SK-N-SH treated with all-trans-retinoic acid at 6 μM for 48 hours (cell line): ENCODE measurements around the gene NEK4.

ENCODE experiments used
- CSDC2 ChIP-seq: fragments of 250-450 bp; sonication (Bioruptor Pico); IDR thresholded peaks from 2 replicates; pipeline ENCODE4 v1.5.0; 2020; ENCODE audit warnings: mild to moderate bottlenecking, moderate library complexity
- GLIS3 ChIP-seq: fragments of 250-450 bp; sonication (Bioruptor Pico); IDR thresholded peaks from 2 replicates; pipeline ENCODE4 v1.5.0; 2020; ENCODE audit warnings: mild to moderate bottlenecking, moderate library complexity
- TCF4 ChIP-seq: fragments of 250-450 bp; sonication (Bioruptor Pico); IDR thresholded peaks from 2 replicates; pipeline ENCODE4 v1.8.0; 2021; ENCODE audit warnings: mild to moderate bottlenecking, moderate library complexity, borderline replicate concordance
- ZFP3 ChIP-seq: fragments of 250-450 bp; sonication (Bioruptor Pico); IDR thresholded peaks from 2 replicates; pipeline ENCODE4 v1.5.0; 2020; ENCODE audit warnings: mild to moderate bottlenecking, moderate library complexity
- TF ChIP-seq, protein P1 (sequence below): fragments of 250-450 bp; sonication (Bioruptor Pico); IDR thresholded peaks from 2 replicates; pipeline ENCODE4 v1.8.0; 2020; ENCODE audit warnings: mild to moderate bottlenecking, moderate library complexity, borderline replicate concordance
- TF ChIP-seq, protein P2 (sequence below): fragments of 250-450 bp; sonication (Bioruptor Pico); IDR thresholded peaks from 2 replicates; pipeline ENCODE4 v1.5.0; 2020; ENCODE audit warnings: mild to moderate bottlenecking, moderate library complexity

DNA sequence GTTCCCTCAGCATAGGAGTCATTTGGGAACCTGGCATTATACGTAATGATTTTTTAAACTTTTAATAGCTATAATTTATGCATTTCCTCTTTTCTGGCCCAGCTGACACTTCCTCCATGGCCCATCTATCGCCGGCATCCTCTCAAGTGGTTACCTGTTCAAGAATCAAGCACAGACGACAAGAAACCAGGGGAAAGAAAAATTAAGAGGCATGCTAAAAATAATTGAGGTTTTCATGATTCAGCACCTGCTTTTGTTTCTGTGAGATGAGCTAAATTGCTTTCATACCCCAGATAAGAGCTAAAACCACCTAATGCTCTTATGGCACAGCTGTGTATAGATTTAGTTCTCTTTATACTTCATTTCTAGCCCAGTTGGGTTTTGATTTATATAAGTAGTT, 63.2 kb downstream of the NEK4 start:
- TF ChIP-seq TCF4 (CRISPR knock-in tag) (no peak), GLIS3 (CRISPR knock-in tag) (no peak), ZFP3 (CRISPR knock-in tag) (no peak), CSDC2 (CRISPR knock-in tag) (no peak)
- TF ChIP-seq, protein P1, sequence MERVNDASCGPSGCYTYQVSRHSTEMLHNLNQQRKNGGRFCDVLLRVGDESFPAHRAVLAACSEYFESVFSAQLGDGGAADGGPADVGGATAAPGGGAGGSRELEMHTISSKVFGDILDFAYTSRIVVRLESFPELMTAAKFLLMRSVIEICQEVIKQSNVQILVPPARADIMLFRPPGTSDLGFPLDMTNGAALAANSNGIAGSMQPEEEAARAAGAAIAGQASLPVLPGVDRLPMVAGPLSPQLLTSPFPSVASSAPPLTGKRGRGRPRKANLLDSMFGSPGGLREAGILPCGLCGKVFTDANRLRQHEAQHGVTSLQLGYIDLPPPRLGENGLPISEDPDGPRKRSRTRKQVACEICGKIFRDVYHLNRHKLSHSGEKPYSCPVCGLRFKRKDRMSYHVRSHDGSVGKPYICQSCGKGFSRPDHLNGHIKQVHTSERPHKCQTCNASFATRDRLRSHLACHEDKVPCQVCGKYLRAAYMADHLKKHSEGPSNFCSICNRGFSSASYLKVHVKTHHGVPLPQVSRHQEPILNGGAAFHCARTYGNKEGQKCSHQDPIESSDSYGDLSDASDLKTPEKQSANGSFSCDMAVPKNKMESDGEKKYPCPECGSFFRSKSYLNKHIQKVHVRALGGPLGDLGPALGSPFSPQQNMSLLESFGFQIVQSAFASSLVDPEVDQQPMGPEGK (CRISPR knock-in tag) = no peak
- TF ChIP-seq, protein P2, sequence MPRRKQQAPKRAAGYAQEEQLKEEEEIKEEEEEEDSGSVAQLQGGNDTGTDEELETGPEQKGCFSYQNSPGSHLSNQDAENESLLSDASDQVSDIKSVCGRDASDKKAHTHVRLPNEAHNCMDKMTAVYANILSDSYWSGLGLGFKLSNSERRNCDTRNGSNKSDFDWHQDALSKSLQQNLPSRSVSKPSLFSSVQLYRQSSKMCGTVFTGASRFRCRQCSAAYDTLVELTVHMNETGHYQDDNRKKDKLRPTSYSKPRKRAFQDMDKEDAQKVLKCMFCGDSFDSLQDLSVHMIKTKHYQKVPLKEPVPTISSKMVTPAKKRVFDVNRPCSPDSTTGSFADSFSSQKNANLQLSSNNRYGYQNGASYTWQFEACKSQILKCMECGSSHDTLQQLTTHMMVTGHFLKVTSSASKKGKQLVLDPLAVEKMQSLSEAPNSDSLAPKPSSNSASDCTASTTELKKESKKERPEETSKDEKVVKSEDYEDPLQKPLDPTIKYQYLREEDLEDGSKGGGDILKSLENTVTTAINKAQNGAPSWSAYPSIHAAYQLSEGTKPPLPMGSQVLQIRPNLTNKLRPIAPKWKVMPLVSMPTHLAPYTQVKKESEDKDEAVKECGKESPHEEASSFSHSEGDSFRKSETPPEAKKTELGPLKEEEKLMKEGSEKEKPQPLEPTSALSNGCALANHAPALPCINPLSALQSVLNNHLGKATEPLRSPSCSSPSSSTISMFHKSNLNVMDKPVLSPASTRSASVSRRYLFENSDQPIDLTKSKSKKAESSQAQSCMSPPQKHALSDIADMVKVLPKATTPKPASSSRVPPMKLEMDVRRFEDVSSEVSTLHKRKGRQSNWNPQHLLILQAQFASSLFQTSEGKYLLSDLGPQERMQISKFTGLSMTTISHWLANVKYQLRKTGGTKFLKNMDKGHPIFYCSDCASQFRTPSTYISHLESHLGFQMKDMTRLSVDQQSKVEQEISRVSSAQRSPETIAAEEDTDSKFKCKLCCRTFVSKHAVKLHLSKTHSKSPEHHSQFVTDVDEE (CRISPR knock-in tag) = no peak
